Measurements from ENCODE around the gene ARID1B.

Gene ARID1B

GRCh38 chr6:157209865-157210530 is 432.8 kb downstream of the ARID1B start:
- DNase-seq (ENCODE audit: low read depth in 2 of 2), result no peak

DNA sequence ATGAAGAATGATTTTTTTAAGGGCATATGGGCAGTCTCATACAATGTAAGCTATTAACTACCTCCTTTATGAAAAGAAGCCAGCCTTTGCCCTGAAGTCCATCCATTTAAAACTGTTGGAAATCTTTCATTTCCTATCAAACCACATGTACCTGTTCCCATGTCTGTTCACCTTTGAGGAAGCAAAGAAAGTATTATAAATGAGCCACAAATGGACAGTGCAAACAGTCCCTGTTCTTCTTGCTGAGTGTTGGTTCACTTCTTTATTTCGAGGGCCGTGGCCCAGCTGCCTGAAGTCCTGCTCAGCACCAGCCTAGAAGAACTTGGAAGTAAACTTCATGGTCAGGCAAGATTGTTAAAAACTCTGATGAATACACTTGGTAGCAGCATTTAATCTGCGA is 433.8 kb downstream of the ARID1B start:
- no peak for DNase-seq (ENCODE audit: low read depth in 2 of 2)

- no peak for DNase-seq (ENCODE audit: low read depth in 2 of 2)
These were observed 434.7 kb downstream of the ARID1B start for GRCh38 chr6:157211603-157212455.

GRCh38 chr6:157213426-157213825 is 436.2 kb downstream of the ARID1B start:
- DNase-seq (ENCODE audit: low read depth in 2 of 2), result no peak

DNA sequence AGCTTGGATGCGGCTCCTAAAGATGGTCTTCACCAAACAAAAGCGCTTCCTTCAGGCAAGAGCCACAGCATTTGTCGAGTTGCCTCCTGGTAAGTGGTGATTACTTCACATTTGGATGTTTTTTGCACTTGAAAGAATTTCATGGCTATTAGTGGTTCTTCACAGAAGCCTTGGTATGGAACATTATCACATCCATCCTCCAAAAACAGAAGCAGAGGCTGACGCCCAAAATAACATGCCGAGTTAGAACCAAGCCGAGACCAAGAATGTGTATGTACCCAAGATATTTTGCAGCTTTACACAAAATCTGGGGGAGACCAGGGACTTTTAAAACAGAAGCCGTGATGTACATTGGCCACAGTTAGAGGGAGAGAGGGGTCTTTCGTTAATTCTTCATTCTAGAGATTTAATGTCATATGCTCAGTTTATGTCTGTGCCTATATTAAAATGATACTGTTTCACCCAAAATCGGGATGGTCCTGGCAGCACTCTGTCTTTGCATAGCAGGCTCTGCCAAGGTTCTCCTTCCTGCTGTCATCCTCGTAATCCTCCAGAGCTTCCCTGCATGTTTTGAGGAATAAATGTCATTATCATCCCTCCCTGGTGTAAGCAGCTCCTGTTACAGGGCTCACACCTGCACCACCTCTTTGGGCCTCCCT is 436.9 kb downstream of the ARID1B start:
- no peak for DNase-seq (ENCODE audit: low read depth in 2 of 2)

DNA sequence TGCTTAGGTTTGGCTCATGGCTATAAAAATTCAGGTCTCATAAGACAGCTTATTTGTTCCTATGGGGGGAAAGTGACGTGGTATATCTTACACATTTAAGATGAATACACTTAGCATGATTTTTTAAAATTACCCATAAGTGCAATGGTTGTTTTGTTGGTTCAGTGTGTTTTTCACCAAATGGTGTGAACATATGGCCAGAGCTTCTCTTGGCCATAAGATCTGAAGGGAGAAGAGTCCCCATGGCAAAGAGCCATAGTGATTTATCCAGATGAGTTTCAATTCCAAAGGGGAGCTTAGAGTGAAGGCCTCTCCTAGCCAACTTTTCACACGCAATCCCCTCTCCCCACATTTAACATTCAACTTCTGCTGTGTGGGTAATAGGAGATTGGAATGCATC is 438.5 kb downstream of the ARID1B start:
- DNase-seq (ENCODE audit: low read depth in 2 of 2), result no peak

GRCh38 chr6:157216570-157216969 is 439.4 kb downstream of the ARID1B start:
- DNase-seq (ENCODE audit: low read depth in 2 of 2), result no peak

- DNase-seq (ENCODE audit: low read depth in 2 of 2), result no peak
These were observed 440.2 kb downstream of the ARID1B start for GRCh38 chr6:157217198-157217893.

GRCh38 chr6:157217894-157218370 is 440.8 kb downstream of the ARID1B start:
- DNase-seq (ENCODE audit: low read depth in 2 of 2), result no peak

- no peak for DNase-seq (ENCODE audit: low read depth in 2 of 2)
These were observed 441.4 kb downstream of the ARID1B start for GRCh38 chr6:157218371-157219198.

DNA sequence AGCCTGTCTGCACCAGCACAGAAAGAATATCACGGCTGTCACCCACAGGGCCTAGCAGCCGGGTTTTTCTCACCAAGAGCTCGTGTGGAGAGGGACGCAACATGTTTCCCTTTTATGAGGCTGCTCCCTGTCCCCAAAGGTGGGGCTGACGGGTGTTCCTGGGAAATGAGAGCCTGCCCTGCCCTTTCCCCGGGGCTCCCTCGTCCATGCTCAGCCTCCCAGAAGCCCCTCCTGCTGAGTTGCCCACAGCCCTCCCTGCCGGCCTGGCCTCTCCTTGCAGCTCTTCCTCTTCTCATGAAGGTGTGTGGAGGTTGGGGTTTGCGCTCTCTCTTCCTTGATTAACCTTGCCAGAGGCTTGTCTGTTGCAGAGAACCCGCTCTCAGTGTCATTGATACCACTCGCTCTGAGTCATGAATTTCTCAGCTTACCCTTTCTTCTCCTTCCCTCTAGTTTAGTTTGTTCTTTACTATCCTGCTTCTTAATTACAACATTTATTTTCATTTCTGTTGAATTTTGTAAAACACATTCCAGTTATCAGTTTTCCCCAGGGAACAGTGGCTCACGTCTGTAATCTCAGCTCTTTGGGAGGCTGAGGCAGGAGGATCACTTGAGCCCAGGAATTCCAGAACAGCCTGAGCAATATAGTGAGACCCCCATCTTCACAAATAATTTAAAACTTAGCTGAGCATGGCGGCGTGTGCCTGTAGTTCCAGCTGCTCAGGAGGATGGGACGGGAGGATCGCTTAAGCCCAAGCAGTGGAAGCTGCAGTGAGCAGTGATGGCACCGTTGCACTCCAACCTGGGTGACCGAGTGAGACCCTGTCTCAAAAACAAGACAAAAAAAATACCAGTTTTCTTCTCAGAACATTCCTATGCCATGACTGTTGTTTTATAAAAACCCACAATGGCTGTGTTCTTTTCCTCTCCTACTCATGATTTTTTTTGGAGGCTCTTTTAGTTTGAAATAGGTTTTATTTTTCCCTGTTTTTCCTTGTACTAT is 442.3 kb downstream of the ARID1B start:
- DNase-seq (ENCODE audit: low read depth in 2 of 2), result no peak

- DNase-seq (ENCODE audit: low read depth in 2 of 2), result no peak
These were observed 443.3 kb downstream of the ARID1B start for GRCh38 chr6:157220485-157220884.

DNA sequence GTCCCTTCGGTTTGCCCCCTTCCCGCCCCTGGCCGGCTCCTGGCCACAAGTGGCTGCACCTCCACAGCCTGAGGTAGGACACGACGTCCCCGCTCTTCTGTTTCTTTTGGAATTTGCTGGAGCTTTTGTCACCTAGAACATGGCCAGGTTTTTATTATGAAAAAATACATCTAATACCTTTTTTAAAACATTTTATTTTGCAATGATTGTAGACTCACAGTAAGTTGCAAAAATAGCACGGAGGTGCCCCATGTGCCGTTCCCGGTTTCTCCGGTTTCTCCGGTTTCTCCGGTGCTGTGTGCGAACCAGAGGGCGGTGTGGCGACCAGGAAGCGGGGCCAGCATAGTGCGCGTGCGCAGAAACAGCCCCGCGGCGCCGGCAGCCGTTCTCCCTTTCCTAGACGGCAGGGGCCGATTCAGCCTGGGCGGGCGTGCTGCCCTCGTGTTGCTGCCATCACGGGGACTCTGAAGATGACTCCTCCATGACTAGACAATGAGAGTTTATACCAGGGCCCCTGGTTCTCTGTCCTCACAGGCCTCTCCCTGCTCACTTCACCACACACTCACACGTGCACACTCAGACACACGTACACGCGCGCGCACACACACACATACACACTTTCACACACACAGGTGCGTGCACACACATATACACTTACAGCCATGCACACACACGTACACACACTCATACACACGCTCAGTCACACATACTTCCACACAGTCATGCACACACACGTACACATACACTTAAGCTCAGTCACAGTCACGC is 444.1 kb downstream of the ARID1B start:
- DNase-seq (ENCODE audit: low read depth in 2 of 2), result peak; percentile 63 to 67

DNA sequence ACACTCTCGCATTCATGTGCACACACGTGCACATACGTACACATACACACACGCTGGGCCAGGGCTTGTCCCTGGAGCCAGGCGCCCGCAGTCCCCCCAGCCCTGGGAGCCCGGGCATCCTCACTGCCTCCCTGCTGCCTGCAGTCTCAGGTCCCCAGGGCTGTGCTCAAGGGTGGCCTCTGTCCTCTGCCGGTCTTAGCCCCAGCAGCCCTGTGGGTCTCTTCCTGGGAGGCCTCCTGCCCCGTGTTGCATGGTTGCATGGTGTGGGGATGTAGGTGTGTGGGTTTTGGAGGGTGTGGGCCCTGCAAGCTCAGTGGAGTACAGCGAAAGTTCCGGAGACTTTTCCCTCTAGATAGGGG is 444.6 kb downstream of the ARID1B start:
- no peak for DNase-seq (ENCODE audit: low read depth in 2 of 2)

DNA sequence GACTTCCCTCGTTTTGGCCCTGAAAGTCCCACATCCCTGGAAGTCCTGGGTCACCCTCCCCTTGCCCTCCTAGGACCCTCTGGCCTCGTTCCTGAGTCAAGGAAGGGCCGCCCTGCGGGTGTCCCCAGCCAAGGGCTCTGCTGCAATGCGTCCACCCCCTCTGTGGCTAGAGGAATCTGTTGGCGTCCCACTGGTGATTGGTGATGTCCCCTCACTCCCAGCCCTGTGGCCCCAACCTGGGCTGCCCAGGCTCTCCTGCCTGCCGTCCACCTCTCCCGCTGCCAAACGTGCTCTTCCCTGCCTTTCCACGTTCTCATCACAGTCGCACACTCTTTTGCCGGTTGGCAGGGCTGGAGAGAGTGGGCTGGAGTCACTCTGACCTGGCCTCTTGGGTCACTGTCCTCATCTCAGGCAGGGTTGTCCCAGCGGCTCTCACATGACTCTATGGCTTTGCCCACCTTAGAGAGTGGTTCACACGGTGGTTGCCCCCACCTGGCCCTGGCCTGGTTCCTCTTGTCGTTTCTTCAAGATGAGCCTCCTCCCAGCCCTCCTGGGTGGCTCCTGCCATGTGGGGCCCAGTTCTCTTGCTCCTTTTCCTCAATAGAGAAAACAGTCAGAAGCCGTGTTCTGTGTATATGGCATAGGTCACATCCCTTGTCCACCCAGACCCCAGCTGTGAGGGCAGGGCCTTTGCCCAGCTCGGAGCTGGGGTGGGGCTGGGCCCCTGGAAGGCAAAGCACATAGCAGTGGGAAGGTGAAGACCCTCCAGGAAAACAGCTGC is 445.2 kb downstream of the ARID1B start:
- DNase-seq (ENCODE audit: low read depth in 2 of 2), result no peak

GRCh38 chr6:157223021-157223430 is 445.8 kb downstream of the ARID1B start:
- DNase-seq (ENCODE audit: low read depth in 2 of 2), result no peak

GRCh38 chr6:157223511-157223910 is 446.3 kb downstream of the ARID1B start:
- no peak for DNase-seq (ENCODE audit: low read depth in 2 of 2)
